HG02970 (cell line): ENCODE results near the gene PDE2A.

Source experiments
- ATAC-seq: cut with Tn5 transposase; IDR thresholded peaks from one replicate; pipeline ENCODE4 v1.9.1; 2021; ENCODE audit warnings: mild to moderate bottlenecking, moderate library complexity, moderate number of reproducible peaks; ENCODE audit not compliant: unreplicated experiment, low FRiP score

PDE2A gene

GRCh38 chr11:72665911-72666472, 8.2 kb downstream of the PDE2A start:
- ATAC-seq, result no peak

- ATAC-seq, result no peak
Observed at GRCh38 chr11:72662036-72662435, 12.2 kb downstream of the PDE2A start.

GRCh38 chr11:72661486-72661885, 12.7 kb downstream of the PDE2A start:
- ATAC-seq, result no peak

- no peak for ATAC-seq
Observed at GRCh38 chr11:72658989-72659640, 15.1 kb downstream of the PDE2A start.

- ATAC-seq, result no peak
Observed at GRCh38 chr11:72657411-72658100, 16.7 kb downstream of the PDE2A start.

- ATAC-seq, result no peak
Observed at GRCh38 chr11:72655896-72656464, 18.2 kb downstream of the PDE2A start.

GRCh38 chr11:72655014-72655413, 19.2 kb downstream of the PDE2A start:
- no peak for ATAC-seq

- ATAC-seq, result no peak
Observed at GRCh38 chr11:72653649-72654048, 20.6 kb downstream of the PDE2A start.

- no peak for ATAC-seq
Observed at GRCh38 chr11:72652873-72653630, 21.2 kb downstream of the PDE2A start.

GRCh38 chr11:72652133-72652532, 22.1 kb downstream of the PDE2A start:
- ATAC-seq, result no peak

- ATAC-seq, result no peak
Observed at GRCh38 chr11:72649215-72649976, 24.8 kb downstream of the PDE2A start.

- no peak for ATAC-seq
Observed at GRCh38 chr11:72648384-72649136, 25.7 kb downstream of the PDE2A start.

GRCh38 chr11:72647882-72648281, 26.3 kb downstream of the PDE2A start:
- ATAC-seq, result no peak

GRCh38 chr11:72646472-72646871, 27.8 kb downstream of the PDE2A start:
- no peak for ATAC-seq

- no peak for ATAC-seq
Observed at GRCh38 chr11:72646024-72646423, 28.2 kb downstream of the PDE2A start.

GRCh38 chr11:72643547-72643946, 30.7 kb downstream of the PDE2A start:
- no peak for ATAC-seq

- ATAC-seq, result no peak
Observed at GRCh38 chr11:72642884-72643522, 31.2 kb downstream of the PDE2A start.

- no peak for ATAC-seq
Observed at GRCh38 chr11:72642043-72642883, 32.0 kb downstream of the PDE2A start.
